RWPE2 (cell line): ENCODE data around the gene DVL2.

Source experiments
- ATAC-seq: fragments of 200-7000 bp; cut with Tn5 transposase; 3 replicates; pipeline ENCODE4 v1.9.1; 2021; ENCODE audit warnings: low read depth
- DNase-seq: peaks from one replicate; pipeline ENCODE4 v3.0.0-alpha.2; 2020; ENCODE audit warnings: low spot score
- H3K27ac ChIP-seq: fragments of 450-650 bp; 2 replicates; pipeline ENCODE4 v1.5.1; 2017; ENCODE audit warnings: mild to moderate bottlenecking; ENCODE audit not compliant: poor library complexity, severe bottlenecking
- H3K27me3 ChIP-seq: fragments of 250-450 bp; sonication (Bioruptor Pico); 2 replicates; pipeline ENCODE4 v1.5.1; 2021; ENCODE audit warnings: mild to moderate bottlenecking, moderate library complexity; ENCODE audit not compliant: insufficient read depth, poor library complexity, severe bottlenecking
- H3K36me3 ChIP-seq: fragments of 250-450 bp; sonication (Bioruptor Pico); 2 replicates; pipeline ENCODE4 v1.5.1; 2020; ENCODE audit warnings: low read depth, mild to moderate bottlenecking, moderate library complexity
- H3K4me1 ChIP-seq: fragments of 250-450 bp; sonication (Bioruptor Pico); 2 replicates; pipeline ENCODE4 v1.5.1; 2021; ENCODE audit warnings: mild to moderate bottlenecking, moderate library complexity; ENCODE audit not compliant: insufficient read depth, poor library complexity, severe bottlenecking
- H3K4me3 ChIP-seq: fragments of 250-450 bp; sonication (Bioruptor Pico); 2 replicates; pipeline ENCODE4 v1.5.1; 2021; ENCODE audit warnings: mild to moderate bottlenecking, moderate library complexity; ENCODE audit not compliant: severe bottlenecking
- H3K9me3 ChIP-seq: fragments of 250-450 bp; sonication (Bioruptor Pico); 2 replicates; pipeline ENCODE4 v1.5.1; 2021; ENCODE audit warnings: mild to moderate bottlenecking, moderate library complexity; ENCODE audit not compliant: severe bottlenecking
- CTCF ChIP-seq: fragments of 450-650 bp; IDR thresholded peaks from one replicate; pipeline ENCODE4 v1.5.1; 2017; ENCODE audit warnings: mild to moderate bottlenecking, moderate library complexity; ENCODE audit not compliant: poor library complexity, severe bottlenecking

Gene DVL2

GRCh38 chr17:7216242-7217112 is 17.8 kb downstream of the DVL2 start:
- Histone ChIP-seq H3K4me1 (peaks cover 9% of the 10 kb centered on the region), H3K9me3 (no peaks in the 10 kb centered on the region), H3K27ac (peak overlapping the region; percentile 62), H3K27me3 (no peaks in the 10 kb centered on the region), H3K4me3 (peak overlapping the region; percentile 27), H3K36me3 (peaks cover 7% of the 10 kb centered on the region)
- no peak for ATAC-seq
- DNase-seq, result no peak
- TF ChIP-seq CTCF, result no peak

DNA sequence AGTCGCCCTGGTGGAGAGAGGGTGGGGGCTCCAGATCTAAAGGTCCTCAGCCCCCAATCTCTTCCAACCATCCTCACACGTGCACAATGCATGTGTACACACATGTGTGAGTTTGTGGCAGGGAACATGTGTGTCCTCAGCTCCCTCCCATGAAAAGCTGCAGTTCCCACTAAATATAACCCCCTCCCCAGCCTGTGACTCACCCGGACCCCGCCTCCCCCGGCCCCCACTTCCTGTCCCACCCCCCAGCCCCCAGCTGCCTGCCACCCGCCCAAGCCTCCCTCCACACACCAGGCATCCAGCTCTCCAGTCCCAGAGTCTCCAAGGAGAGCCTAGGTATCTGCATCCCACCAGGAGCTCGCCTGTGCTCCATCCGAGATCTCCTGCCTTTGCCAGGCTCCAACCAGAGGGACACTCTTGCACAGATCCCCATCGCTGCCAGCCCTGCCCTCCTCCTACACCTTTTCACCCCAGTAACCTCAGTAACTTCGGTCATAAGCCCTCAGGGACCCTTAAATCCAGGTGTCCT is 18.6 kb downstream of the DVL2 start:
- TF ChIP-seq CTCF, result no peak
- Histone ChIP-seq H3K4me1 (peaks cover 5% of the 10 kb centered on the region), H3K4me3 (no peak overlapping the region), H3K27me3 (no peaks in the 10 kb centered on the region), H3K9me3 (no peaks in the 10 kb centered on the region), H3K27ac (peak overlapping the region; percentile 62), H3K36me3 (no peaks in the 10 kb centered on the region; the same call in 1 of the 2 replicates)
- ATAC-seq (no peak), DNase-seq (no peak)

- peak overlapping the region; percentile 62 for H3K27ac ChIP-seq
- peaks cover 5% of the 10 kb centered on the region for H3K4me1 ChIP-seq
- H3K4me3 ChIP-seq, result peak overlapping the region; percentile 28
- no peaks in the 10 kb centered on the region for H3K9me3 ChIP-seq
- no peaks in the 10 kb centered on the region for H3K36me3 ChIP-seq
- DNase-seq (no peak), ATAC-seq (no peak)
- peak; percentile 14 for TF ChIP-seq CTCF
- H3K27me3 ChIP-seq, result no peaks in the 10 kb centered on the region
These were observed 19.1 kb downstream of the DVL2 start for GRCh38 chr17:7215136-7215638.

DNA sequence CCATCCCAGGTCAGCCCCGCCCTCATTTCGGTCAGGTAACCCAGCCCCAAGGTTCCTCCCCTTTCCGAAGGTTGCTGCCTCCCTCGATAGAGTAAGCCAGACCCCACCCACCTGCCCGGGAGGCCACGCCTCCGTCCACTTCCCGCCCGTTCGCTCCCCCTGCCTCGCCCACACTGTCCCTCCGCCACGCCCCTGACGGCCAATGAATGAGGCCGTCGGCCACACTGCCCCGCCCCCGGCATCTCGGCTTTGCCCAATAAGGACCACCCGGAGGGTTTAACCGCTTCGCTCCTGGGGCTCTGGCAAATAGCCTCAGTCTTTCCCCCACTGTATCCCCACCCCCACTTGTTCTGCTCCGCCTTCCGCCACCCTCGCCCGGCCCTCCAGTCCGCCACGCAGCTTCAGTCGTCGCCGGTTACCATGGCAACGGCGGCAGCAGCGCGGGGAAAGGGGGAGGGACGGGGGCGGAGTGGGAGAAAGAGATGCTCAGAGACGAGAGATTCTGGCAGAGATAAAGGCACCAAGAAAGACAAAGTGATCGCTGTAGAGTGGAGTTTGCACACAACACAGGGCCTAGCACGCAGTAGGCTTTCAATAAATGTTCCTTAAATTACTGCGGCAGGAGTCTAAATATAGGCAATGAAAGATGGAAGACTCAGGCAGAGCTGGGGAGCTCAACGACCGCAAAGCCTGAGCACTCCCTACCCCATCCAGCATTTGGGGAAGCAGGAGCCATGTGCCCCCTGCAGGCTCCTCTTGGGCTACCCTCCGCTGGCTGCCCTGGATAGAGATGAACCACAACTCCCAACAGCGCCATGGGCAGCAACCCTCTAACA is 19.8 kb downstream of the DVL2 start:
- H3K36me3 ChIP-seq, result no peaks in the 10 kb centered on the region
- peaks cover 5% of the 10 kb centered on the region for H3K4me1 ChIP-seq

More for the DNA sequence above, 19.8 kb downstream of the DVL2 start:
- TF ChIP-seq CTCF, result peak; percentile 43
- DNase-seq, result peak; percentile 99
- ATAC-seq, result peak; percentile 84
- H3K4me3 ChIP-seq, result peak overlapping the region; percentile 28
- no peaks in the 10 kb centered on the region for H3K27me3 ChIP-seq
- no peaks in the 10 kb centered on the region for H3K9me3 ChIP-seq
- peak overlapping the region; percentile 62 for H3K27ac ChIP-seq
